Renal cortex interstitium (tissue), 11 donors: Measurements from ENCODE around the gene RAB11FIP4. TPM values are rescaled to one million over a fixed set of nuclear protein-coding genes. Genes with fewer than 3 reads are reported as not detected.

Experiments used
- DNase-seq, 11 donors: peaks; one replicate each; pipeline ENCODE4 v3.0.0-alpha.2; 2013; ENCODE audit warnings: low read depth in 9 of 11, low spot score in 4 of 11; ENCODE audit errors: extremely low read depth in 1 of 11
- polyA plus RNA-seq, 3 donors: library from polyadenylated mRNA; unstranded; fragments of 120-200 nt; gene quantifications; one replicate each; pipeline ENCODE4 v1.2.1, GENCODE V29; 2013; ENCODE audit not compliant: insufficient read length in 3 of 3

The RAB11FIP4 gene
- polyA plus RNA-seq, 3 donors, result 14.0 to 14.8 (median 14.2) TPM

DNA sequence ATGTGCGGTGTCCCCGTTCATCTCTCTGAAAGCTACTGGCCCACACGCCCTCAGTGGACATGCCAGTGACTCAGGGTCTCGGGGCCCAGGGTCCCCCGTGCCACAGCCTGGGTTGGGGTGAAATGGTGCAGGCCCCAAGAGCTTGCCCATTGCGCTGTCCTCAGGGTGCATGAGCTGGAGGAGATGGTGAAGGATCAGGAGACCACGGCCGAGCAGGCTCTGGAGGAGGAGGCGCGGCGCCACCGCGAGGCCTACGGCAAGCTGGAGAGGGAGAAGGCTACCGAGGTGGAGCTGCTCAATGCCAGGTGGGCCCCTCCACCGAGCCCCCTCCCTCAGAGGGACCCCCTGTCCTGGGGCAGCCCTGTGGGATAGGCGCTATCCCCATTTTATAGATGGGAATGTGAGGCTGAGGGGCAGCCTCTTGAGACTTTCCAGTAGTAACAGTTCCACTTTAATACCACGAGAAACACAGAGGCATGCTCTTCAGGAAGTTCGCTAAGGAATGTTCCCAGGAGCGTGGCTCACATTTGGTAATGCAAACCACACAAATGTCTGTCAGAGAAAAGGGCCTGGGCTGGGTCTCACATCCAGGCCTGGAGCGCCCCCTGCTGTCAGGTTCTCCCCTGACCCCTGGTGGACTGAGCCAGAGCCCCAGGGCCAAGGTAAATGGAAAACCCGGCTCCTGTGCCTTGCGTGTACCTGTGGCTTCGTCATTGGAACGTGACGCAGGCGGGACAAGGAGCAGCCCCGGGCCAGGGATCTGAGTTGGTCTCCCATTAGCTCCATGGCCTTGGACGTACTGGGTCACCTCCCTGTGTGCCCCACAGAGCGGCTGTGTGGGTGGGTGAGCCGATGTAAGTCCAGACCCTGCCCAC lies 133.7 kb downstream of the RAB11FIP4 start:
- peak in 8 of 11 donors; percentile 46 to 69 (median 58) for DNase-seq

DNA sequence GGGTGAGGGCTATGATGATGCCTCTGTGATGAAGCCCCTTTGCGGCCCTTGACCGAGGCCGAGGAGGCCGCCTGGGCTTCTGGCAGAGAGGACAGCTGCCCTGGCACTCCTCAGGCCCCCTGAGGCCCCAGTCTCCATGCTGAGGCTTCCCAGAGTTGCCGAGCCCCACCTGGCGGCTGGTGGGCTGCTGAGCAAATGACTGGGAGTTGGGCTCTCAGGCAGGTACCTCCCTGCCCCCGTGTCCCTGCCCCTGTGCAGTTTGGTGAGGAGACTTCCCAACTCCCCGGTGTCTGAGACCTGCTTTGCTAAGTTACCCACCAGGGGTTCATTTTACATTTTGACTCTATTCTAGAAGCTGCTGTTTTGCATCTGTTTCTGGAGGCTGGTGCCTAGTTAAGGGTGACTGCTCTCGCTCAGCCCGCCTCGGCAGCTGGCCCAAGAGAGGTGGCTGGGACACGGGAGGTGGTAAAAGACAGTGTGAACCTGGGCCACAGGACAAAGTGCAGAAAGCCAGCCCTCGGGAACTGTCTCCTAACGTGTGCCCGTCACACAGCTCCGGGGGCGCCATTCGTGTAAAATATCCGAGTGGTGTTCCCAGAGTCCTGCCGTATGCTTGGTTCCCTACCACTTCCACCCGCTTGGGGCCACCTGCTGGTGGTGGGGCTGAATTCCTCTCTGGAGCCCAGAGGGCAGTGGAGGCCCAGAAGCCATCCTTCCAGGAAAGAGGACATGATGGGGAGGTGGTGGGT lies 134.5 kb downstream of the RAB11FIP4 start:
- no peak for DNase-seq

DNA sequence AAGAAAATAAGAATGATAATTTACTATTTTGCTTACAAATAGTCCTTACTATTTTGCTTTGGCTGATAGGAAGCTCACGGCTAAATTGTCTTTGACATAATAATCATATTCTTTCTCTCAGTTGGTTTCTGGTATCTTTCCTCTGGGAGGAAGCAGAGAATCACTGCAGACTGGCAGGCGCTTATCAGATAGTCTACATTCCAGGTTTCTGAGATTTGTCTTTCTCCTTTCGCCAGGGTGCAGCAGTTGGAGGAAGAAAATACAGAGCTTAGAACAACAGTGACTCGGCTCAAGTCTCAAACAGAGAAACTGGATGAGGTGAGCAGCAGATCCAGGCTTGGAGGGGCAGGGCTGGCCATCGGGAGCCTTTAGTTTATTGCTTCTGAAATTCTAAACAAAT lies 136.1 kb downstream of the RAB11FIP4 start:
- DNase-seq, result no peak

DNA sequence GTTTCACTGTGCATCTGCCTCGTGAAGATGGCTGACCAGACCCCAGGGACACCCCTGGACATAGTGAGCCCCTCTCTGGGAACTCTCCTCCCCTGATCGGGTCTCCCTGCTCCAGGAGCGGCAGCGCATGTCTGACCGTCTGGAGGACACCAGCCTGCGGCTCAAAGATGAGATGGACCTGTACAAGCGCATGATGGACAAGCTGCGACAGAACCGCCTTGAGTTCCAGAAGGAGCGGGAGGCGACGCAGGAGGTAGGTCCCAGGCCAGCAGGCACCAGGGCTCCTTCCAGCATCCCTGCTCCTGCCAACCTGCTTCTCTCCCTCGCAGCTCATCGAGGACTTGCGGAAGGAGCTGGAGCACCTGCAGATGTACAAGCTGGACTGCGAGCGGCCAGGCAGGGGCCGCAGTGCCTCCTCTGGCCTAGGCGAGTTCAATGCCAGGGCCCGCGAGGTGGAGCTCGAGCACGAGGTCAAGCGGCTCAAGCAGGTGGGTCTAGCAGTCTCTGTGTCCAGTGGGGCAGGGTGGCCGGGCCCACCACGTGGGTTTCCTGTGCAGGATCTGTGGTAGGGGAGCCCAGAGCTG lies 136.9 kb downstream of the RAB11FIP4 start:
- DNase-seq, result no peak

DNA sequence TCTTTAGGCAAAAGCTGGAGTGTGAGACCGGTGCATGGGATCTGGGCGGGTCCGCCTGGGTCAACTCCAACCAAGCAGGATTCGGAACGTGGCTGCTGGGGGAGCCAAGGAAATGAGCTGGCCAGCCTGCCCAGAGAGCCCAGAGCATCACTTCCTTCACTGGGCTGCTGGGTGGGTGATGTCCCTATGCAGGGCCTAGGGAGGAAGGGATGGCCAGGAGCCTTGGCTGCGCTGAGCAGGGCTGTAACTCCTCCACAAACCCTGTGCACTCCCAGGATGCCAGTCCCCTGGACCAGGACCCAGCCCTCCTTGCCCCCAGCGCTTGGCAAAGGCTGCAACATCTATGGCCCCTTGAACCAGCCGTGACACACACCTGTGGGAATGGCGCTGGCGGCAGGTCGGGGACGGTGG lies 138.4 kb downstream of the RAB11FIP4 start:
- DNase-seq, result no peak

DNA sequence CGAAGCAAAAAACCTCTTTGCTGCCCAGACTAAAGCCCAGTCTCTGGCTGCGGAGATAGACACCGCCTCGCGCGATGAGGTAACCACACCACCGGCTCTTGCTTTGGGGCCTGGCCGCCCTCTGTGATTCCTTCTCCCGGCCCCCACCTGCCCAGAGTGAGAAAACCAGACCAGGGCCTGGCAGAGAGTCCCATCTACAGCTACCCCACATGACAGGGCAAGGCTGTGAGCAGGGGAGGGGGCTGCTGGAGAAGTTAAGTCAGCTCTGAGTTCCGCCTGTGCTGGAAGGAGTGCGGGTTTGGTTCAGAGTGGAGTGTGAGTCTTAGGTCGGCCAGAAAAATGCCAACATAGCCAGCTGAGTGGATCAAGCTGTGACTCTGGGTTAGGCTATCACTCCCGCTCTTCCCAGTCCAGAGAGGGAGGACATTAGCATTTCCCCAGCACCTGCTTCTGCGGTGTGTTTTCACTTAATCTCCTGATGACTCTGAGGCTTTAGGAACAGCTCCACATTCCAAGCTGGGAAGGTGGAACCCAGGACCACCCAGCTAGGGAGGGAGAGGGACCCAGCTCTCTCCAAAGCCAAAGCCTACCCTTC lies 139.0 kb downstream of the RAB11FIP4 start:
- DNase-seq, result no peak

DNA sequence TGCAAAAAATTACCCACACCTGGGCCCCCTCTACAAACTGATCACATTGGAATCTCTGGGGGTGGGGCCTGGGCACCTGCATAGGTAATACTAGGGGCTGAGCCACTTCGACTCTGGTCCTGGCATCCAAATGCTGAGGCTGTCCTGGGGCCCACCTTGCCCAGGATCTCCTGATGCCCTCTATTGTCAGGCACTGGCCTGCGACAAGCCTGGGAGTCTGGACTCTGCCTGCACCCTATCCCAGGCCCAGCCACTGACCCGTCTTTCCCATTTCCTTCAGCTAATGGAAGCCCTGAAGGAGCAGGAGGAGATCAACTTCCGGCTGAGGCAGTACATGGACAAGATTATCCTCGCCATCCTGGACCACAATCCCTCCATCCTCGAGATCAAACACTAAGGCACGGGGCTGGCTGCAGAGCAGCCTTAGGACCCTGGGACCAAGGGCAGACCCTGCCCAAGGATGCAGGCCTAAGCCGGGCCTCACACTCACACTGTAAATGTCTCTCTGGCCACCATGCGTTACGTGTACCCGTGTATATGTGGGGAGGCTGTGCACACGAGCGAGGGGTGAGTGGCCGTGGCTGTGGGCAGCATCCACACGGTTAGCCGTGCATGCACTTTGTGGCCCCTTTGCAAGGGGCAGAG lies 140.0 kb downstream of the RAB11FIP4 start:
- DNase-seq, result no peak

DNA sequence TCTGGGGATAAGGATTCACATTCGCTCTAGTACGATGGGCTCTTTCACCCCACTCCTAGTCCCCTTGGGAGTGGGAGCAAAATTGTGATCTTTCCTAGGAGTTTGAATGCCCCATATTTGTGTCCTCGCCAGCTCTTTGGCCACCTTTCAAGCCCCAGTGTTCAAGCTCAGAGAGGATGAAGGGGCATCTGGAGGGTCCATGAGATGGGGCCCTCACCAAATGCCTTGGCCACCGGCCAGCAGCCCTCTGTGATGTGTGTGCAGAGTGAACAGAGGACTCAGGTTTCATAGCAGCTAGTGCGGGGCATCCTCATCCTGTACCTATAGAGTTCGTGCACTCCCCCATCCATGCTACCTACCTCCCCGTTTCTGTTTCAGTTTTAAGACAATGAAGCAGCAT lies 140.6 kb downstream of the RAB11FIP4 start:
- DNase-seq, result no peak

DNA sequence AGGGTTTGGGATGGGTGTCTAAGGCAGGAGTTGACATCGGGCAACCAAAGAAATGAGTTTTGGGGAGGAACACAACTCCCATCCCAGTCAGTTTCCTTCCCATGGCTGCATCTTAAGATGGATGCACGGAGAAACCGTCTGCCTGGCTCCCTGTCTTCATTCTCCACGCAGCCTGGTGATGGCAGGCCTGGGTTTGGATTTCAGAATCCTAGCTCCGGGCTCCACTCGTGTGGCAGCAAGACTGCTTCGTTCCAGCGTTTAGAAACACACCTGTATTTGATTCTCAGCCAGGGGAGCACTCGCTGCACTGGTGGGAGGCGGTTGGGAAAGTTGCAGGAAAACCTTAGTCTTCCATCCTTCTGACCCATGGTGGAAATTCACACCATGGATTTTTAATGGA lies 141.1 kb downstream of the RAB11FIP4 start:
- DNase-seq, result no peak

DNA sequence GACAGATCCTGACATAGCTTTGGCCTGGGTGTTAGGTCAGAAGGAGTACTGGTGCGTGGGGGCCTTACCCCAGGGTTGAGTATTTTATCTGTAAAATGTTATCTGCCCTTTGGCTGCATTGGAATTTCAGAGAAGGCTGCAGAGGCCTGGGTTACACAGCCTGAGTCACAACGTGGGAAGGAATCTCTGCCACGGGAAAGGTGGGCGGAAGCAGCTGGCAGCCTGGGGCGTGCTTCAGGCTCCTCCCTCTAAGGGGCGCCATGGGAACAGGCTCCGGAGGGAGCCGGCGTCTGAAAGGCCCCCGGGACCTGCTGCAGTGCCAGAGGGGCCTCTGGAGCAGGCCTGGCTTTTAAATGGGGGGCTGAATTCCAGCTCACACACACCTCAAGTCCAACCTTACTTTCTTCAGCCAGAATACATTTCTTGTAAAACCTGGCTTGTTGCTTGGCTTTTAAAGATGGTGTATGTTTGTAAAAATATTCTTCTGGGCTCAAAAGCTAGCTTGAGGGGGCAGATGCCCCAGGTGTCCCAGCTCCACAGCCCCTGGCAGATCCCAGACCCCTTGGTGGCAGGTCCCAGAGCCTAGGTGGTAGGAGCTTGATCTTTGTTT lies 142.2 kb downstream of the RAB11FIP4 start:
- DNase-seq, result no peak

DNA sequence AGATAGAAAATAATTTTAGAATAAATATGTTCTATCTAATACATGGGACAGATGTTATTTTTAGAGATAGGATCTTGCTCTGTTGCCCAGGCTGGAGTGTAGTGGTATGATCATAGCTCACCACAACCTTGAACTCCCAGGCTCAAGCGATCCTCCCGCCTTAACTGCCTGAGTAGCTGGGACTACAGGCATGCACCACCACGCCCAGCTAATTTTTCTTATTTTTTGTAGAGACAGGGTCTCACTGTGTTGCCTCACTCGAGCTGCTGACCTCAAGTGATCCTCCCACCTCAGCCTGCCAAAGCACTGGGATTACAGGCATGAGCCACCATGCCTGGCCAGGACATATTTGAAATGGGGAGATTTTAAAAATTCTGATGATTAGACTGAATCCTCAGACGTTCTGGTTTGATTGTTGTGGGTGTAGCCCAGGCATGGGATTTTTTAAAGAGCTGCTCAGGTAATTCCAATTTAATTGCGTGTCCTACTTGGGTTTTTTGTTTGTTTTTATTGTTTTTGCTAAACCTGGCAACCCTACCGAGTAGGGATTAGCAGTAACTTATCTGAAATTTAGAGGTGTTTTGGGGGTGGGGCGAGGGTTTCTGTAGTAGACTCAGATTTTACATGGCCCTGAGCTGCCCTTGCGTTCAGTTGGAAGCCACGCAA lies 142.9 kb downstream of the RAB11FIP4 start:
- no peak for DNase-seq

DNA sequence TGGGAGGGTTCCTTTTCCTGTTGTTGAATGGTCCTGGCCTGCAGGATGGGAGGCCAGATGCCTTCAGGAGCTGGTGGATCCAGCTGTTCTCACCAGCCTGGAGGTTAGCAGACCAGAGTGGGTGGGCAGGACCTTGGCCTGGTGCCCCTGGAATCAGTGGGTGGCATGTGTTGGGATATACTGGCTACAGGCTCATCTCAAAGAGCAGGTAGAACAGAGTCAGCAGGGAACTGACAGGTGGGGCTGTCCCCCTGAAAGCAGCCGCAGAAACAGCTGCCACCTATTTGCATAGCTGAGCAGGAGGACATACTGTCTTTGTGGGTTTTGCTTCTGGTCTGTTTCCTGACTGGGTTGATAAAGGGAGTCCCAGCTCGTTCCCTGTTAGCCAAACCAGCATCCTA lies 144.1 kb downstream of the RAB11FIP4 start:
- no peak for DNase-seq

DNA sequence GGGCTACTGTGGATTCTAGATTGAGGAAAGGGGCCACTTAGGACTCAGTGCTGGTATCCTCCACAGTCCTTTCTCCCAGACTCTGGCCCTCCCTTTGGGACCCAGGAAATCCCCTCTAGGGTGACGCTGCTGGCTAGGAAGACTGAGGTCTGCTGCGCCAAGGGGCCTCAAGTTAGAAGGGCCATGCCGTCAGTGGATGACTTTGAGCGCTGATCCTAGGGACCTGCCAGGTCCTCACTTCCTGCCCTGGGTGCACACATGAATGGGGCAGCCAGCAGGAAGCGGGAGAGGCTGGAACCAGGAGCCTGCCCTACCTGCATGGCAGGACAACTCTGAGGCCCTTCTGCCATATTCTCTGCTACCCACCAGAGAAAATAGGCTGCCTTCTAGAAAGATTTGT lies 145.0 kb downstream of the RAB11FIP4 start:
- DNase-seq, result no peak

DNA sequence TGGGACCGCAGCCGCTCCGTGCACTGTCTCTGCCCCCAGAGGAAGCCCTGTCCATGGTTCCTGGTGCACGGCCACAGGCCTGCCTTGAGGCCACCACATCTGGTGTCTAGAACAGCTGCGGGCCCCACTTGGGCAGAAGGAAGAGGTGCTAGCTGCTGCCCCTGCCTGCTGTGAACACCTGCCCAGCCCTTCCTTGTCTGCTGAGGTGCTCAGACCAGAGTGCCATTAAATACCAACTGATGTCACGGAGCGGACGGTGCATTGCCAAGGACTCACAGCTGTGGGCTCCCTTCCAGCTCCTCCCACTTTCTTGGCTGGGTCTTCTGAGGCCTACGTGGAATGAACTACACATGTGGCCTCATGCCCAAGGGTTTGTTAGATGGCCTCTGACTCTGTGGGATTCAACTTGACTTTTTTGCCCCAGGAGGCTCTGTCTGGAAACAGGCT lies 146.1 kb downstream of the RAB11FIP4 start:
- no peak for DNase-seq

DNA sequence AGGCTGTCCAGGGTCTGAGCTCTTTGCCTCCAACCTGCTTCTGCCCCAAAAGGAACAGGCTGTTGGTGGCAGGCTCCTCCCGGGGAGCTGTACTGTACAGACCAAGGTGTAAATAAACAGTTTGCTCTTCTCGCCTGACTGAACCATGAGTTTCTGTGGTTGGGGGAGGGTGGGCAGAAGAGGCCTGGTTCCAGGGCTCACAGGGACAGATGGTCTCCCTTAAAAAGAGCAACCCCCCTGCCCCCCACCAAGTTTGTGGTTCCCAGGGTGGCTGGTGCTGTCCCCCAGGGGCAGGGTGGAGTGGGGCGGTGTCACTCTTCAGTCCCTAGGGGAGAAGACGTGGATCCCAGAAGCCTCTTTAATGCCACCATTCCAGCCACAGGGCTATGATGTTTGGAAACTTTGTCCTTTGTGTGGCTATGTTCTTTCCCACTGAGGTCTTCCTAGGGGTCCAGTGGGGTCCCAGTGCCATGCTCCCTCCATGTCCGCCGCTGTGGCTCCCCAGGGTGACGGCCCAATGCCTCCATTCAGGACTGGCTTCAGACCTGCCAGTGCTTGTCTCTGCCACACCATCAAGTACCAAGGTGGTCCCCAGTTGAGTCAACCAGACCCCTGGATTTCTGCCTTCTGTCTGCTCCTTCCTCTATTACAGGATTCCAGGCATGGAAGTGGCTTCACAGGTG lies 146.7 kb downstream of the RAB11FIP4 start:
- DNase-seq, result no peak

DNA sequence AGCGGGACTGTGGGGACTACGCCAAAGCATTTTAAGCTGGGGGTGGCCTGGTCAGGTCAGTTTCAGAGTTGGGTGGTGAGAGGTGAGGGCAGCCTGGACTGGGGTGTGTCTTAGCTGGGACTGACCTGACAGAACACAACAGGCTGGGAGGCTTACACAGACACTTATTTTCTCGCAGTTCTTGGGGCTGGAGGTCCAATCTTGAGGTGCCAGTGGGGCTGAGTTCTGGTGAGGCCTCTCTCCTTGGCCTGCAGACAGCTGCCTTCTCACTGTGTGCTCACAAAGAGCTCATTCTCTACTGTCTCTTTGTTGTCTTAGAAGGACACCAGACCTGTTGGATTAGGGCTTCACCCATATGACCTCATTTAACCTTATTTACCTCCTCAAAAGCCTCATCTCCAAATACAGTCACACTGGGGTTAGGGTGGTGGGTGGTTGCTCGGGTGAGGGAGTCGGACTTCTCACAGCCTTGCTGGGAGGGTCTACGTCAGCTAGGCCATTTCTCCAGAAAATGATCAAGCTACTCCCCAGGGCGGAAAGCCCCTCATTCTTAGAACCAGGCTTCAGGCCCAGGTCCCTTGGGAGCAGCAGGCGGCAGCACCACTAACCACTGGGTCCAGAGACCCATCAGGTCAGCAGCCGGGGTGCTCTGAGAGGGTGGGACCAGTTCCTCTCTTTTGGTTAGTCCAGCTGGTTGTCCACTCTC lies 149.3 kb downstream of the RAB11FIP4 start:
- DNase-seq, result no peak

DNA sequence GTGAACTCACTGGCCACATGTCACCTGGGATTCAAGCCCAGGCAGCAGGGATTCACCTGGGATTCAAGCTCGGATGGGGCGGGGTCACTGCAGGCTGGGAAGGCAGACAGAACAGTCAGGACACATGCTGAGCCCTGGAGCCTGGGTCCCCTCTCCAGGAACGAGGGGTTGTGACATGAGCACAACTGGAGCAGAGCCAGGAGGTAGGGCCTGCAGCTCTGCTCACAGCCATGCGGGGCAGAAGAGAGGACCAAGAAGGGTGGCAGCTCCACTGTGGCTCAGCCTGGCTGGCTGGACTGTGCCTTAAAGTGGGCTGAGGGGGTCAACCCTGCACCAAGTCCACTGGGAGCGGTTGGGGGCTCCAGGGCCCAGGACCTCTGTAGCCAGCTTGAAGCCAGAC lies 150.1 kb downstream of the RAB11FIP4 start:
- no peak for DNase-seq
